GF-D8 (cell line): ENCODE results near the gene PYGL.
"Not testable (repeated sequence)": the region's sequence is repeated elsewhere in the genome, so short reads cannot be mapped to it uniquely, and the experiment has no call there.

Source experiments
- DNase-seq: peaks from one replicate; lab custom pipeline; 2025; lab: John Stamatoyannopoulos, UW

The PYGL gene

GRCh38 chr14:50943943-50944646 lies at the start of gene PYGL:
PYGL (minus strand) TSS chr14:50944483; CDS start chr14:50944403, 80 bp downstream.
- DNase-seq: peak; percentile 40

GRCh38 chr14:50985859-50986331 lies 41.6 kb upstream of the PYGL start:
- DNase-seq: no peak

GRCh38 chr14:50985124-50985858 lies 41.0 kb upstream of the PYGL start:
- DNase-seq: no peak

GRCh38 chr14:50984036-50984710 lies 39.9 kb upstream of the PYGL start:
- DNase-seq: no peak

GRCh38 chr14:50979941-50980850 lies 35.9 kb upstream of the PYGL start:
- DNase-seq: no peak

GRCh38 chr14:50978888-50979287 lies 34.6 kb upstream of the PYGL start:
- no peak for DNase-seq

GRCh38 chr14:50978529-50978871 lies 34.2 kb upstream of the PYGL start:
- DNase-seq: no peak

- DNase-seq: no peak
These were observed 33.7 kb upstream of the PYGL start for GRCh38 chr14:50977863-50978528.

GRCh38 chr14:50974118-50974517 lies 29.8 kb upstream of the PYGL start:
- no peak for DNase-seq

GRCh38 chr14:50972734-50973133 lies 28.5 kb upstream of the PYGL start:
- no peak for DNase-seq

- no peak for DNase-seq
These were observed 26.9 kb upstream of the PYGL start for GRCh38 chr14:50970886-50971781.

GRCh38 chr14:50967790-50968189 lies 23.5 kb upstream of the PYGL start:
- peak; percentile 75 for DNase-seq

- DNase-seq: no peak
These were observed 22.8 kb upstream of the PYGL start for GRCh38 chr14:50967103-50967502.

- DNase-seq: no peak
These were observed 20.6 kb upstream of the PYGL start for GRCh38 chr14:50964683-50965390.

GRCh38 chr14:50963919-50964318 lies 19.6 kb upstream of the PYGL start:
- no peak for DNase-seq

GRCh38 chr14:50961605-50962221 lies 17.4 kb upstream of the PYGL start:
- no peak for DNase-seq

- DNase-seq: no peak
These were observed 13.0 kb upstream of the PYGL start for GRCh38 chr14:50957296-50957695.

- not testable (repeated sequence) for DNase-seq
These were observed 12.1 kb upstream of the PYGL start for GRCh38 chr14:50956421-50956820.

GRCh38 chr14:50955373-50956043 lies 11.2 kb upstream of the PYGL start:
- DNase-seq: peak; percentile 54
